Measurements from ENCODE around the gene PDGFRB. TPM values are rescaled to one million over a fixed set of nuclear protein-coding genes. Genes with fewer than 3 reads are reported as not detected.
A peak's percentile ranks its signal among the peaks of the same experiment; 100 is the strongest.

The PDGFRB gene
- polyA plus RNA-seq, 3 donors, result 0.04 to 0.99 (median 0.20) TPM

GRCh38 chr5:150075806-150076205 is 79.8 kb downstream of the PDGFRB start:
- H3K4me1 ChIP-seq (ENCODE audit: control insufficient read depth in 1 of 2, insufficient read depth in 2 of 2, low read length in 2 of 2), result peaks cover 3 to 4% of the 10 kb centered on the region in 2 donors
- no peaks in the 10 kb centered on the region for H3K9me3 Mint-ChIP-seq
- H3K4me2 ChIP-seq (replicated peaks; ENCODE audit: extremely low read depth, low read length, poor library complexity, severe bottlenecking), result no peak overlapping the region
- peaks cover 20% of the 10 kb centered on the region for H3K4me1 Mint-ChIP-seq
- H3K27me3 ChIP-seq (ENCODE audit: control insufficient read depth in 2 of 2, insufficient read depth in 2 of 2, low read length in 2 of 2), result no peaks in the 10 kb centered on the region
- H3K9me3 ChIP-seq (replicated peaks in 1 of 2; ENCODE audit: control insufficient read depth in 1 of 2, insufficient read depth in 1 of 2, low read length in 2 of 2), result no peaks in the 10 kb centered on the region
- TF ChIP-seq CTCF (IDR thresholded peaks at IDR 0.05), result no peak
- H3K36me3 Mint-ChIP-seq, result peaks cover 18 to 29% of the 10 kb centered on the region in 2 donors
- H3K27me3 Mint-ChIP-seq (ENCODE audit: low read depth in 3 of 3), result peaks cover 0 to 7% (median 0%) of the 10 kb centered on the region in 3 donors
- H2AFZ ChIP-seq (ENCODE audit: insufficient read depth, low read depth, low read length, poor library complexity, severe bottlenecking), result no peak overlapping the region
- no peak overlapping the region for H3K27ac Mint-ChIP-seq
- H3K4me3 ChIP-seq (replicated peaks in 1 of 3; ENCODE audit: low read depth in 2 of 3, low read length in 3 of 3), result no peak overlapping the region
- peaks cover 100% of the 10 kb centered on the region in 2 donors for H3K36me3 ChIP-seq (replicated peaks in 1 of 2; ENCODE audit: control insufficient read depth in 1 of 2, insufficient read depth in 2 of 2, low read length in 2 of 2)
- no peak overlapping the region for H3K4me3 Mint-ChIP-seq
- whole genome bisulfite sequencing (ENCODE audit: insufficient coverage), result 85% methylated on average over 4 of the region's 4 CpGs
- H3K9ac ChIP-seq (ENCODE audit: insufficient read depth, low read length, poor library complexity, severe bottlenecking), result no peak overlapping the region
- peak overlapping the region in 1 of 2 donors; percentile 21 for H3K27ac ChIP-seq (ENCODE audit: low read depth in 1 of 2, low read length in 2 of 2)
- H4K20me1 ChIP-seq (ENCODE audit: insufficient read depth, low read length), result peaks cover 100% of the 10 kb centered on the region
- no peak for DNase-seq
- intact Hi-C loops (cut with micrococcal nuclease), result no loop called here
- peaks cover 68% of the 10 kb centered on the region for H3K79me2 ChIP-seq (ENCODE audit: insufficient read depth, low read length)

- Histone ChIP-seq H2AFZ (ENCODE audit: insufficient read depth, low read depth, low read length, poor library complexity, severe bottlenecking) (no peak overlapping the region), H3K79me2 (ENCODE audit: insufficient read depth, low read length) (peaks cover 68% of the 10 kb centered on the region), H4K20me1 (ENCODE audit: insufficient read depth, low read length) (peaks cover 100% of the 10 kb centered on the region), H3K4me2 (replicated peaks; ENCODE audit: extremely low read depth, low read length, poor library complexity, severe bottlenecking) (no peak overlapping the region), H3K27ac (ENCODE audit: low read depth in 1 of 2, low read length in 2 of 2) (peak overlapping the region in 1 of 2 donors; percentile 27), H3K4me3 (replicated peaks in 1 of 3; ENCODE audit: low read depth in 2 of 3, low read length in 3 of 3) (no peak overlapping the region), H3K36me3 (replicated peaks in 1 of 2; ENCODE audit: control insufficient read depth in 1 of 2, insufficient read depth in 2 of 2, low read length in 2 of 2) (peaks cover 100% of the 10 kb centered on the region in 2 donors), H3K9me3 (replicated peaks in 1 of 2; ENCODE audit: control insufficient read depth in 1 of 2, insufficient read depth in 1 of 2, low read length in 2 of 2) (no peaks in the 10 kb centered on the region), H3K4me1 (ENCODE audit: control insufficient read depth in 1 of 2, insufficient read depth in 2 of 2, low read length in 2 of 2) (peaks cover 0 to 3% of the 10 kb centered on the region in 2 donors), H3K9ac (ENCODE audit: insufficient read depth, low read length, poor library complexity, severe bottlenecking) (no peak overlapping the region), H3K27me3 (ENCODE audit: control insufficient read depth in 2 of 2, insufficient read depth in 2 of 2, low read length in 2 of 2) (no peaks in the 10 kb centered on the region)
- intact Hi-C loops (cut with micrococcal nuclease), result no loop called here
- Mint-ChIP-seq H3K9me3 (no peaks in the 10 kb centered on the region), H3K4me1 (peaks cover 16% of the 10 kb centered on the region), H3K36me3 (peaks cover 12 to 28% of the 10 kb centered on the region in 2 donors), H3K27ac (no peak overlapping the region), H3K27me3 (ENCODE audit: low read depth in 3 of 3) (peaks cover 0 to 7% (median 0%) of the 10 kb centered on the region in 3 donors), H3K4me3 (no peak overlapping the region)
- TF ChIP-seq CTCF (IDR thresholded peaks at IDR 0.05), result no peak
- 98% methylated on average over 4 of the region's 4 CpGs for WGBS (ENCODE audit: insufficient coverage)
- DNase-seq, result no peak
Measured at GRCh38 chr5:150075233-150075632, 80.4 kb downstream of the PDGFRB start.
